K562 (cell line): Measurements from ENCODE around the gene SF3A2. TPM values are rescaled to one million over a fixed set of nuclear protein-coding genes. Genes with fewer than 3 reads are reported as not detected.

Source experiments
- ATAC-seq: fragments of 200-7000 bp; cut with Tn5 transposase; 3 replicates; pipeline ENCODE4 v1.9.1; 2020; ENCODE audit warnings: moderate library complexity
- BruUV-seq: library from RNA; stranded (reverse); fragments of 400-500 nt; replicated peaks from 2 replicates; lab custom pipeline; 2021; lab: Mats Ljungman, UMichigan
- CTCF ChIA-PET: fragments of 300-600 bp; formaldehyde crosslinking; extraction: SDS; loops from one replicate; lab custom pipeline; 2021; ENCODE audit warnings: low intra/inter-chr PET ratio; lab: Yijun Ruan, JAX
- POLR2A ChIA-PET: fragments of 300-600, 350-650 bp; sonication (Branson Sonifier 250); formaldehyde crosslinking; extraction: SDS; loops from one replicate; lab custom pipeline; 2021; ENCODE audit warnings: antibody characterized with exemption, inconsistent platforms; lab: Yijun Ruan, JAX
- DNase-seq, 4 experiments: peaks; one replicate each; pipeline versions ENCODE4 v3.0.0 to v3.0.0-alpha.2; 2011 to 2018; ENCODE audit warnings: low spot score in 3 of 4, mixed read lengths in 3 of 4; ENCODE audit errors: extremely low read depth in 1 of 4
- FAIRE-seq: peaks from 2 replicates; lab custom pipeline; 2011; peaks lifted over from hg19 to GRCh38; lab: Jason Lieb, UNC
- H2AFZ ChIP-seq: 2 replicates; pipeline ENCODE4 v1.6.0; 2011; ENCODE audit warnings: low read depth, low read length, control low read depth, inconsistent platforms
- H3K27ac ChIP-seq: fragments of 200-600 bp; 3 replicates; pipeline ENCODE4 v1.8.0; 2011; ENCODE audit warnings: low read depth, mild to moderate bottlenecking, control low read depth, inconsistent platforms, low read length, moderate library complexity, mixed read lengths; ENCODE audit errors: extremely low read depth
- H3K27me3 ChIP-seq, 2 experiments: fragments of 300-600 bp in 1 of 2; 2 replicates in 1 of 2; 3 replicates in 1 of 2; pipeline versions ENCODE4 v1.6.0 to v1.8.0; 2011; ENCODE audit warnings: inconsistent platforms in 2 of 2, low read length in 2 of 2, mild to moderate bottlenecking in 1 of 2, mixed read lengths in 1 of 2, moderate library complexity in 1 of 2; ENCODE audit not compliant: control insufficient read depth in 2 of 2, insufficient read depth in 2 of 2
- H3K36me3 ChIP-seq: fragments of 300-600 bp; 3 replicates; pipeline ENCODE4 v1.8.0; 2011; ENCODE audit warnings: mild to moderate bottlenecking, low read length, inconsistent platforms; ENCODE audit not compliant: control insufficient read depth, insufficient read depth
- H3K4me1 ChIP-seq, 2 experiments: fragments of 200-600 bp in 1 of 2; replicated peaks in 1 of 2; 2 replicates in 1 of 2; 3 replicates in 1 of 2; pipeline versions ENCODE4 v1.5.1 to v1.8.0; 2011; ENCODE audit warnings: inconsistent platforms in 2 of 2, low read length in 2 of 2, mild to moderate bottlenecking in 1 of 2, mixed read lengths in 1 of 2, moderate library complexity in 1 of 2; ENCODE audit not compliant: control insufficient read depth in 2 of 2, insufficient read depth in 2 of 2
- H3K4me2 ChIP-seq: 2 replicates; pipeline ENCODE4 v1.6.1; 2011; ENCODE audit warnings: low read length, control low read depth, inconsistent platforms, mixed read lengths; ENCODE audit not compliant: insufficient read depth
- H3K4me3 ChIP-seq: fragments of 200-600 bp; sonication (generic), shearing (Covaris generic); 2 replicates; pipeline ENCODE4 v1.5.1; 2016; ENCODE audit warnings: control low read depth, inconsistent platforms
- H3K79me2 ChIP-seq: fragments of 200-600 bp; 3 replicates; pipeline ENCODE4 v1.8.0; 2011; ENCODE audit warnings: low read length, inconsistent platforms; ENCODE audit not compliant: control insufficient read depth, insufficient read depth
- H3K9ac ChIP-seq, 2 experiments: 2 replicates each; pipeline versions ENCODE4 v1.6.0 to v1.6.1; 2011; ENCODE audit warnings: low read depth in 2 of 2, low read length in 2 of 2, control low read depth in 1 of 2, inconsistent platforms in 1 of 2, mild to moderate bottlenecking in 1 of 2, mixed read lengths in 1 of 2; ENCODE audit not compliant: insufficient read depth in 1 of 2
- H3K9me1 ChIP-seq: one replicate; pipeline ENCODE4 v1.6.0; 2011; ENCODE audit warnings: inconsistent platforms, mild to moderate bottlenecking, low read length, moderate library complexity; ENCODE audit not compliant: control insufficient read depth, insufficient read depth
- H3K9me3 ChIP-seq: replicated peaks from 2 replicates; pipeline ENCODE4 v1.5.1; 2011; ENCODE audit warnings: low read depth, low read length, inconsistent platforms; ENCODE audit not compliant: control insufficient read depth, insufficient read depth
- H4K20me1 ChIP-seq: replicated peaks from 2 replicates; pipeline ENCODE4 v1.6.1; 2011; ENCODE audit warnings: low read length, inconsistent platforms, mixed read lengths; ENCODE audit not compliant: control insufficient read depth, insufficient read depth
- CC2D1A ChIP-seq: fragments of 450-650 bp; IDR thresholded peaks from 2 replicates; pipeline ENCODE4 v1.6.1; 2017; ENCODE audit warnings: mild to moderate bottlenecking
- CEBPB ChIP-seq: fragments of 450-650 bp; IDR thresholded peaks from 2 replicates; pipeline ENCODE4 v1.6.1; 2016; ENCODE audit warnings: missing genetic modification characterization, missing compliant biosample characterization
- KAT2B ChIP-seq: IDR thresholded peaks from one replicate; pipeline ENCODE4 v1.6.1; 2012; ENCODE audit warnings: low read depth, mild to moderate bottlenecking, control low read depth, inconsistent platforms, low read length, moderate library complexity
- KLF6 ChIP-seq: fragments of 250-450 bp; sonication (Bioruptor Pico); IDR thresholded peaks from 2 replicates; pipeline ENCODE4 v1.4.0; 2020; ENCODE audit warnings: mild to moderate bottlenecking, moderate library complexity, borderline replicate concordance
- NKRF ChIP-seq: fragments of 450-650 bp; IDR thresholded peaks from 2 replicates; pipeline ENCODE4 v1.6.1; 2016; ENCODE audit warnings: borderline replicate concordance
- PML ChIP-seq: IDR thresholded peaks from 2 replicates; pipeline ENCODE4 v1.6.1; 2012; ENCODE audit warnings: low read length, inconsistent platforms
- POLR2A ChIP-seq: fragments of 450-650 bp; conservative IDR thresholded peaks from 2 replicates; pipeline ENCODE4 v1.6.1; 2016
- POLR2G ChIP-seq: fragments of 200-400 bp; formaldehyde crosslinking; IDR thresholded peaks from 2 replicates; pipeline ENCODE4 v1.6.1; 2017; ENCODE audit warnings: low read depth, mild to moderate bottlenecking, antibody characterized with exemption, low read length, moderate library complexity
- RBFOX2 ChIP-seq: fragments of 200-400 bp; formaldehyde crosslinking; IDR thresholded peaks from 2 replicates; pipeline ENCODE4 v1.6.1; 2017; ENCODE audit warnings: low read depth, mild to moderate bottlenecking, low read length, moderate library complexity
- RBM17 ChIP-seq: fragments of 200-400 bp; formaldehyde crosslinking; IDR thresholded peaks from 2 replicates; pipeline ENCODE4 v1.6.1; 2017; ENCODE audit warnings: low read depth, mild to moderate bottlenecking, low read length, borderline replicate concordance
- SREBF1 ChIP-seq: fragments of 150-350 bp; IDR thresholded peaks from 2 replicates; pipeline ENCODE4 v1.6.1; 2014; ENCODE audit warnings: antibody characterized with exemption, low read depth, low read length, borderline replicate concordance
- SUPT5H ChIP-seq: fragments of 450-650 bp; IDR thresholded peaks from 2 replicates; pipeline ENCODE4 v1.6.1; 2016
- TFE3 ChIP-seq: fragments of 450-650 bp; formaldehyde crosslinking; IDR thresholded peaks from 2 replicates; pipeline ENCODE4 v1.4.0; 2020; ENCODE audit warnings: mild to moderate bottlenecking, mixed read lengths
- THAP12 ChIP-seq: fragments of 250-450 bp; sonication (Bioruptor Pico); IDR thresholded peaks from 2 replicates; pipeline ENCODE4 v1.9.0; 2021; ENCODE audit warnings: mild to moderate bottlenecking, inconsistent platforms
- ZFP30 ChIP-seq: fragments of 250-450 bp; sonication (Bioruptor Pico); IDR thresholded peaks from 2 replicates; pipeline ENCODE4 v1.8.0; 2022; ENCODE audit warnings: moderate library complexity, mild to moderate bottlenecking, inconsistent platforms, borderline replicate concordance
- ZNF174 ChIP-seq: fragments of 250-450 bp; sonication (Bioruptor Pico); IDR thresholded peaks from 2 replicates; pipeline ENCODE4 v1.4.0; 2020; ENCODE audit warnings: mild to moderate bottlenecking
- ZNF75A ChIP-seq: fragments of 450-650 bp; formaldehyde crosslinking; IDR thresholded peaks from 2 replicates; pipeline ENCODE4 v1.4.0; 2020; ENCODE audit warnings: mild to moderate bottlenecking
- WGBS: fragments of 100-300 bp; shearing (Covaris generic); methylation state at CpG from one replicate; pipeline ENCODE4 v1.1.6; 2016; ENCODE audit warnings: low coverage, mixed read lengths; ENCODE audit not compliant: insufficient coverage; ENCODE audit errors: missing lambda C conversion rate; 5-methylcytosine and 5-hydroxymethylcytosine counted together
- in situ Hi-C: fragments of 300-500 bp; cut with MboI; formaldehyde crosslinking; loops from 4 replicates; pipeline ENCODE4 v1.15.0; 2018; ENCODE audit warnings: inconsistent platforms, mixed read lengths
- intact Hi-C: fragments of 100-400 bp; cut with micrococcal nuclease; formaldehyde crosslinking; loops from 2 replicates; pipeline ENCODE4 v1.14.2; 2022
- polyA plus RNA-seq, 8 experiments: library from polyadenylated mRNA; depleted of rRNA in 4 of 8; stranded (reverse) in 5 of 8; unstranded in 3 of 8; fragments of >200 nt; fragmentation: Nextera tagmentation in 2 of 8; fragmentation: Illumina TruSeq in 1 of 8; extraction: Ambion mirVana in 2 of 8; extraction: Trizol in 1 of 8; gene quantifications; 2 replicates each; pipeline versions ENCODE4 v1.2.1 to v1.2.3, GENCODE V29; 2011 to 2014; ENCODE audit warnings: inconsistent platforms in 1 of 8, missing spikeins in 1 of 8
- total RNA-seq, 7 experiments: library from RNA; depleted of rRNA in 6 of 7; stranded (reverse); fragments of >200 nt in 6 of 7; fragmentation: Illumina TruSeq in 2 of 7; extraction: Trizol in 2 of 7; gene quantifications; 2 replicates each; pipeline versions ENCODE4 v1.2.1 to v1.2.3, GENCODE V29; 2011 to 2021; ENCODE audit warnings: low replicate concordance in 1 of 7

Gene SF3A2
- total and polyA plus RNA-seq, 9 of the 15 experiments (the other 6 are each of a cell fraction or from before 2014, with no cell fraction given) = 0.17 to 194 (median 22.8) TPM

DNA sequence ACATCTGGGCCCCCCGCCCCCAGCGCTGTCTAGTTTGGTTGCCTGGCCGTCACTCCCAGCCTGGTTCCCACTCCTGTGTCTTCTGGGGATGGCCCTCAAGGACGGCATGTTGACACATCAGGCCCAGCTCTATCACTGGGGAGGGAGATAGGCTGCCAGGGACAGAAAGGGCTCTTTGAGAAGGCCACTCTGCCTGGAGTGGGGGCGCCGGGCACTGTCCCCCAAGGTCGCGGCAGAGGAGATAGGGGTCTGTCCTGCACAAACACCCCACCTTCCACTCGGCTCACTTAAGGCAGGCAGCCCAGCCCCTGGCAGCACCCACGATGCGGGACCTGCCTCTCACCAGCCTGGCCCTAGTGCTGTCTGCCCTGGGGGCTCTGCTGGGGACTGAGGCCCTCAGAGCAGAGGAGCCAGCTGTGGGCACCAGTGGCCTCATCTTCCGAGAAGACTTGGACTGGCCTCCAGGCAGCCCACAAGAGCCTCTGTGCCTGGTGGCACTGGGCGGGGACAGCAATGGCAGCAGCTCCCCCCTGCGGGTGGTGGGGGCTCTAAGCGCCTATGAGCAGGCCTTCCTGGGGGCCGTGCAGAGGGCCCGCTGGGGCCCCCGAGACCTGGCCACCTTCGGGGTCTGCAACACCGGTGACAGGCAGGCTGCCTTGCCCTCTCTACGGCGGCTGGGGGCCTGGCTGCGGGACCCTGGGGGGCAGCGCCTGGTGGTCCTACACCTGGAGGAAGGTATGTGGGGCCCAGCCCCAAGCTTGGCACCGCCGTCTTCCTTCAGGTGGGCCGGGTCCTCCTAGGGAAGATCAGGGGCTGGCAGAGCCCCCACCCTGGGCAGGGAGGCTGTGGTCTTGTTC is 12.6 kb downstream of the SF3A2 start, which contains the start of gene AMH:
TSS of gene AMH (plus strand) at position 314 of the 857 bp plus-strand sequence. CDS start at position 324, 10 bp downstream.
- BruUV-seq = no TSS peak
- Histone ChIP-seq H3K4me1 (peaks cover 0 to 72% of the 10 kb centered on the region in 2 experiments; a peak in 2 of 5 replicates), H3K27ac (no peak within 1 kb of the TSS), H3K4me2 (no peak within 1 kb of the TSS), H2AFZ (no peak within 1 kb of the TSS), H3K9me3 (no peaks in the 10 kb centered on the region), H3K27me3 (no peaks in the 10 kb centered on the region), H3K4me3 (no peak within 1 kb of the TSS), H3K9ac (no peak within 1 kb of the TSS), H3K36me3 (peaks cover 52% of the 10 kb centered on the region; the same call in 2 of the 3 replicates), H3K9me1 (no peaks in the 10 kb centered on the region), H3K79me2 (peaks cover under 1% of the 10 kb centered on the region; the same call in 1 of the 3 replicates), H4K20me1 (no peaks in the 10 kb centered on the region)
- in situ Hi-C loops (no loop called here), intact Hi-C loops (no loop called here)
- DNase-seq = no peak
- peak; percentile 43 for ATAC-seq
- 92% methylated on average over 16 of the region's 27 CpGs for WGBS
- FAIRE-seq = no peak
- ChIA-PET POLR2A (interaction anchor here (0.6 to 3.3 kb wide), 9 partner anchors 10 to 68 kb away, joined by 3 to 35 read pairs (median 4); no protein-coding TSS in a partner anchor), CTCF (no interaction called here)
- no peak for TF ChIP-seq ZFP30 (CRISPR knock-in tag)
- TF ChIP-seq SUPT5H = 0 out of 2 replicates have a peak, but pooled peaks have one; percentile 17
- TF ChIP-seq PML = 0 out of 2 replicates have a peak, but pooled peaks have one; percentile 22
- TF ChIP-seq KLF6 (CRISPR knock-in tag) = no peak
- no peak for TF ChIP-seq ZNF75A
- TF ChIP-seq KAT2B = no peak
- no peak for TF ChIP-seq THAP12 (CRISPR knock-in tag)
- TF ChIP-seq CEBPB (tag) = no peak
- no peak for TF ChIP-seq NKRF
- TF ChIP-seq POLR2G = peak; percentile 53
- TF ChIP-seq ZNF174 (CRISPR knock-in tag) = no peak
- TF ChIP-seq RBM17 = no peak
- peak; percentile 55 for TF ChIP-seq RBFOX2
- peak; percentile 1; the same call in 1 of the 2 replicates for TF ChIP-seq TFE3 (CRISPR knock-in tag)
- peak; percentile 47; the same call in 1 of the 2 replicates for TF ChIP-seq POLR2A
- TF ChIP-seq SREBF1 = no peak
- TF ChIP-seq CC2D1A = no peak
